ENCODE measurements around the gene TSPAN6.

TSPAN6 gene

GRCh38 chrX:100591256-100592051, 45.2 kb downstream of the TSPAN6 start:
- in situ Hi-C loops (cut with MboI; ENCODE audit: low sequenced_read_pairs): no loop called here

GRCh38 chrX:100587861-100588260, 48.7 kb downstream of the TSPAN6 start:
- in situ Hi-C loops (cut with MboI; ENCODE audit: low sequenced_read_pairs): no loop called here

GRCh38 chrX:100586747-100587146, 49.9 kb downstream of the TSPAN6 start:
- in situ Hi-C loops (cut with MboI; ENCODE audit: low sequenced_read_pairs): no loop called here

- in situ Hi-C loops (cut with MboI; ENCODE audit: low sequenced_read_pairs): no loop called here
These were observed 52.0 kb downstream of the TSPAN6 start, which contains the start of gene TNMD for GRCh38 chrX:100584611-100585010. Gene TNMD, plus strand, starts transcription at chrX:100584936. Its CDS starts 83 bp downstream, at chrX:100585019.

All from HL-60/S4 treated with retinoic acid at 250 ng/mL for 4 days and 3 days (cell line).